Muscle of leg (tissue), 16 donors: Measurements from ENCODE around the gene TAS2R19. TPM values are rescaled to one million over a fixed set of nuclear protein-coding genes. Genes with fewer than 3 reads are reported as not detected.
A peak's percentile ranks its signal among the peaks of the same experiment; 100 is the strongest.
"Not testable (repeated sequence)": the region's sequence is repeated elsewhere in the genome, so short reads cannot be mapped to it uniquely, and the experiment has no call there.

Experiments used
- DNase-seq: peaks from one replicate; pipeline ENCODE4 v3.0.0; 2013
- H3K27ac ChIP-seq: one replicate; pipeline ENCODE4 v1.5.1; 2013; ENCODE audit warnings: mild to moderate bottlenecking, low read length, control low read depth
- H3K27me3 ChIP-seq: one replicate; pipeline ENCODE4 v1.6.1; 2013; ENCODE audit warnings: low read length; ENCODE audit not compliant: control insufficient read depth, insufficient read depth
- H3K36me3 ChIP-seq: one replicate; pipeline ENCODE4 v1.6.1; 2013; ENCODE audit warnings: low read length; ENCODE audit not compliant: control insufficient read depth, insufficient read depth
- H3K4me1 ChIP-seq: one replicate; pipeline ENCODE4 v1.6.1; 2013; ENCODE audit warnings: low read length; ENCODE audit not compliant: control insufficient read depth, insufficient read depth
- H3K4me3 ChIP-seq: one replicate; pipeline ENCODE4 v1.5.1; 2013; ENCODE audit warnings: low read length, control low read depth
- H3K9me3 ChIP-seq: replicated peaks from 2 replicates; pipeline ENCODE4 v1.6.1; 2013; ENCODE audit warnings: low read depth, low read length; ENCODE audit not compliant: control insufficient read depth
- WGBS: methylation state at CpG from one replicate; pipeline ENCODE4 v1.1.5; 2013; ENCODE audit warnings: missing lambda C conversion rate; ENCODE audit not compliant: insufficient coverage; 5-methylcytosine and 5-hydroxymethylcytosine counted together
- long read RNA-seq, 11 donors: transcript quantifications; one replicate each; lab custom pipeline, GENCODE V29; 2026
- polyA plus RNA-seq, 8 donors: library from polyadenylated mRNA; unstranded; fragments of 120-200 nt; gene quantifications; one replicate each; pipeline versions ENCODE4 v1.2.1 to v1.2.3, GENCODE V29; 2013; ENCODE audit warnings: inconsistent platforms in 1 of 8, low replicate concordance in 1 of 8; ENCODE audit not compliant: insufficient read length in 8 of 8, insufficient read depth in 1 of 8
- total RNA-seq: library from RNA; stranded (reverse); fragments of 120-200 nt; gene quantifications from one replicate; pipeline ENCODE4 v1.2.4, GENCODE V29; 2013

TAS2R19 gene, protein sequence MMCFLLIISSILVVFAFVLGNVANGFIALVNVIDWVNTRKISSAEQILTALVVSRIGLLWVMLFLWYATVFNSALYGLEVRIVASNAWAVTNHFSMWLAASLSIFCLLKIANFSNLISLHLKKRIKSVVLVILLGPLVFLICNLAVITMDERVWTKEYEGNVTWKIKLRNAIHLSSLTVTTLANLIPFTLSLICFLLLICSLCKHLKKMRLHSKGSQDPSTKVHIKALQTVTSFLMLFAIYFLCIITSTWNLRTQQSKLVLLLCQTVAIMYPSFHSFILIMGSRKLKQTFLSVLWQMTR
- total RNA-seq (3.6 TPM), polyA plus RNA-seq (1 to 10 TPM in 6 of 8 donors, under 1 TPM in 2; 0.58 to 1.9 (median 1.2) TPM)
- long read RNA-seq, donor 1, result 0 reads
- long read RNA-seq, donor 2, result 0 reads
- long read RNA-seq, donor 3, result 0 reads
- long read RNA-seq, donor 4, result 0 reads
- long read RNA-seq, donor 5, partial matches to known transcripts, result 0 of 1 reads
- long read RNA-seq, donor 5, other reads (novel, unspliced or antisense), result 0 of 1 reads
- long read RNA-seq, donor 6, result 0 reads
- long read RNA-seq, donor 7, result 0 reads
- long read RNA-seq, donor 8, result 0 reads
- long read RNA-seq, donor 9, result 0 reads
- long read RNA-seq, donor 10, result 0 reads
- long read RNA-seq, donor 11, partial matches to known transcripts, result 0 of 2 reads
- long read RNA-seq, donor 11, other reads (novel, unspliced or antisense), result 0 of 2 reads

DNA sequence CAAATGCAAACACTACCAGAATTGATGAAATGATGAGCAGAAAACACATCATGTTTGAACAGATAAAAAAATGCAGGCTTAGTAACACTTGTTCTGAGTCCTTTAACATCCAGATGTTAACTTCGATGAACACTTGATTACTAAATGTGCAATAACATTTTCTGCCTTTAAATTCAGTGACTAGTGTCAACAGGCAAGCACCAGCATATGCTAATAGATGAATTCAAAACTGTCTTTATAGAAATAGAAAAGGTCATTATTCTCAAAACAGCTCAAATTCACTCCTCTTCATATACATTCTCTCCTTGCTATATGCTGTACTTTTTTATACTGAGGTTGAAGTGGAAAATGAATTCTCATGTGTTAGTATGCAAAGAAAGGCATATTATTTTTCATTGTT, at the start of gene TAS2R19:
TSS of gene TAS2R19 (minus strand) at position 101 of the 400 bp plus-strand sequence. CDS start at position 52, 49 bp downstream.
- no peaks in the 10 kb centered on the region for H3K27me3 ChIP-seq
- no CpG with 5 or more reads among the region's 1 CpG for WGBS
- no peaks in the 10 kb centered on the region for H3K4me1 ChIP-seq
- H3K4me3 ChIP-seq, result no peak within 1 kb of the TSS
- DNase-seq, result no peak
- peaks cover 2% of the 10 kb centered on the region for H3K36me3 ChIP-seq
- no peak within 1 kb of the TSS for H3K27ac ChIP-seq
- peaks cover 2% of the 10 kb centered on the region for H3K9me3 ChIP-seq

DNA sequence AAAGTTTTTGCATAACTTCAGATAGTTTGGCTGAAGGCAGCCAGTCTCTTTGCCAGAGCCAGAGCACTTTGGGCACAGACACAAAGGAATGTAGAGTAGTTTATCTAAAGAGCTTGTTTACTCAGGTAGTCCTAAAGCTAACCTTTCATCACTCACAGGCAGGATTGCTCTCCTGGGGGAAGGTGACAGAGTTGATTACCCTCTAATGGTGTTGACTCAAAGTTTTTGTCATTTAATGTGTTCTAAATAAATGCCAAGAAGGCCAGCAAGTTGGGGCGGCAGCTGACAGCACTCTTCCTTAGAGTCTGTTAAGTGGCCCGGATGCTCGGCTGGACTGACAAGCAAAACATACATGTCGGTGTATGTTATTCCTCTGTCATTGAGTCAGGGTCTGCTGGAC, 49.0 kb upstream of the TAS2R19 start:
- no peak overlapping the region for H3K4me3 ChIP-seq
- no peaks in the 10 kb centered on the region for H3K4me1 ChIP-seq
- H3K27me3 ChIP-seq, result no peaks in the 10 kb centered on the region
- H3K27ac ChIP-seq, result no peak overlapping the region
- WGBS, result 50% methylated on average over 2 of the region's 4 CpGs
- peaks cover 6% of the 10 kb centered on the region for H3K36me3 ChIP-seq
- H3K9me3 ChIP-seq, result no peaks in the 10 kb centered on the region
- DNase-seq, result no peak

DNA sequence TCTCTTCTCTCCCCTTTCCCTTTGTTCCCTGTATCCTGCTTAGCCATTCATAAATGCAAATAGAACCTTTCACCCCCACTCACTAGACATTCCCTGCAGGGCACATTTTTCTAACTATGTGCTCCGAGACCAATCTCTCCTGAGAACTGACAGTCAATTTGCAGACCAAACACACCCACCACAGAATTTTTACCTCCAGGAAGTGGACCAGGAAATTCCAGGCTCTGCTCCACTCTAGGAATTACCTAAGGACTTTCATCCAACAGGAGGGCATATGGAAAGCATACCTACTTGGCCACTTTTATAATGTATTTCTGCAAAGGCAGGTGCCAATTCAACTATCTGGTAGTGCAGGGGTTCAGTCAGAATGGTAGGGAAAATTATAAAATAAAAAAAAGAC, 48.6 kb upstream of the TAS2R19 start:
- H3K36me3 ChIP-seq, result peaks cover 6% of the 10 kb centered on the region
- no CpG with 5 or more reads among the region's 1 CpG for WGBS
- no peak overlapping the region for H3K4me3 ChIP-seq
- DNase-seq, result no peak
- no peaks in the 10 kb centered on the region for H3K9me3 ChIP-seq
- no peaks in the 10 kb centered on the region for H3K27me3 ChIP-seq
- no peaks in the 10 kb centered on the region for H3K4me1 ChIP-seq
- no peak overlapping the region for H3K27ac ChIP-seq

DNA sequence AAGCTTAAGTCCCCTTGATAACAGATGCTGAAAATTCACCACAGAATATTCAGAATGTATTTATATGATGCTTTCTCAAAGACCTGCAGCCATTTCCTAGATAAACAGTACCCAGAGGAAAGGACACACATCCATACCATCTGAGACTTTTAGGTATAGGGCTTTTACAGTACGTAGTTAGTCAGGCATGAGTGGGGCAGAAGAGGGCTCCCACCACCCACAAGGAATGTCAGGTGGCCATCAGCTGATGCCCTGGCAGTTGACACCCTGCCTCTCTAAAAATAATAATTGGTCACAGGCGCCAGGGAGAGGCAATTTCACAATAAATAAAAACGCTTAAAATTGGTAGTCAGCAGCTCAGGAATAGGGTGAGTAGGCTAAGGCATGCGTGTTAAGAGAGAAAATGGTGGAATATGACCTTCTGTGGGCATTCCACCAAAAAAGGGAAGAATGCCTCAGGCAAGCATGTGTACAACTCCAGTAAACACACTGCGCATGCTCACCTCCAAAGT, 47.5 kb upstream of the TAS2R19 start:
- WGBS, result 100% methylated on average over 1 of the region's 5 CpGs
- Histone ChIP-seq H3K9me3 (no peaks in the 10 kb centered on the region), H3K4me1 (no peaks in the 10 kb centered on the region), H3K27ac (no peak overlapping the region), H3K36me3 (peaks cover 6% of the 10 kb centered on the region), H3K4me3 (no peak overlapping the region), H3K27me3 (no peaks in the 10 kb centered on the region)
- DNase-seq, result no peak

DNA sequence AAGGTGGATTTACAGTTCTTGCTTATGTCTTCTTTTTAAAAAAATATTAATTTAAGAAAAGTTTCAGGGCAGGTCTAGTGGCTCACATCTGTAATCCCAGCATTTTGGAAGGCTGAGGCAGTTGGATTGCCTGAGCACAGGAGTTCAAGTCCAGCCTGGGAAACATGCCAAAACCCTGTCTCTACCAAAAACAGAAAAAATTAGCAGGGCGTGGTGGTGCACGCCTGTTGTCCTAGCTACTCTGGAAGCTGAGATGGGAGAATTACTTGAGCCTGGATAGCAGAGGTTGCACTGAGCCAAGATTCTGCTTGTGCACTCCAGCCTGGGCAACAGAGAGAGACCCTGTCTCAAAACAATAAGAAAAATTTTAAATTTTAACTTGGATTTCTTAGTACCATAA, 45.1 kb upstream of the TAS2R19 start:
- Histone ChIP-seq H3K36me3 (peaks cover 3% of the 10 kb centered on the region), H3K27ac (no peak overlapping the region), H3K27me3 (no peaks in the 10 kb centered on the region), H3K4me1 (no peaks in the 10 kb centered on the region), H3K9me3 (no peaks in the 10 kb centered on the region), H3K4me3 (no peak overlapping the region)
- no CpG with 5 or more reads among the region's 2 CpGs for WGBS
- peak; percentile 76 for DNase-seq

DNA sequence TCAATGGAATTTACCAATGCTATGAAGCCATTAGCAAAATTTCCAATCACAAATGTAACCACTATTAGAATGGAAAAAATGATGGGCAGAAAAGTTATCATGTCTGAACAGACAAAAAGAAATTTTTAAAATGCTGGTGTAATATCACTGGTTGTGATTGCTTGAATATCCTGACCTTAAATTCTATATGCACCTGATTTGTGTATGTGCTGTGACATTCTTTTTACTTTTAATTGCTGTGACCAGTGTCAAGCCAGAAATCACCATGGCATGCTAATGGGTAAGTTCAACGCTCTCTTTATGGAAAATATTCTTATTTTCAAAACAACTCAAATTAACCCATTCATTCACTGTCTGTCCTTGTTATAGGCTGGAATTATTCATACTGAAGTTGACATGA, 39.8 kb upstream of the TAS2R19 start, which contains the start of gene TAS2R46:
TSS of gene TAS2R46 (minus strand) at position 101 of the 400 bp plus-strand sequence. CDS start at position 101, 0 bp downstream.
- WGBS, result no CpG with 5 or more reads among the region's 1 CpG

DNA sequence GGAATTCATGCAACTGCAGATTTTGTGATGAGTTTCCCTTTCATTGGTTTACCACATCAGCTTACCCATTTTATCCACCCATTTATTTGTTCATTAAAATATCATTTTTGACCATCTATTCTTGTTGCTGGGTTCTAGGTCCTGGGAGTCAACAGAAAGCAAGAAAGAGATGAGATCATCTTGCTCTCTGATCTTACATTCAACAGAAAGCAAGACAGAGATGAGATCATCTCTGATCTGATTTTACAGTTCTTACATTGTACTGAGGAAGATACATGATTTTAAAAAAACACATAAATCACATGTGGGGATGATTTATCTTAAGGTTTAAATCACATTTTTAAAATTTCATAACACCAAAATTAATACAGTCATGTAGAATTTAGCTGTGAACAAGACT, 37.4 kb upstream of the TAS2R19 start:
- H3K27ac ChIP-seq, result no peak overlapping the region
- H3K27me3 ChIP-seq, result no peaks in the 10 kb centered on the region
- H3K9me3 ChIP-seq, result no peaks in the 10 kb centered on the region
- no peaks in the 10 kb centered on the region for H3K36me3 ChIP-seq
- H3K4me1 ChIP-seq, result no peaks in the 10 kb centered on the region
- DNase-seq, result no peak
- H3K4me3 ChIP-seq, result no peak overlapping the region

More for the DNA sequence above, 39.8 kb upstream of the TAS2R19 start, which contains the start of gene TAS2R46:
- not testable (repeated sequence) for DNase-seq, H3K27ac ChIP-seq, H3K9me3 ChIP-seq, H3K27me3 ChIP-seq, H3K36me3 ChIP-seq, H3K4me1 ChIP-seq, H3K4me3 ChIP-seq

DNA sequence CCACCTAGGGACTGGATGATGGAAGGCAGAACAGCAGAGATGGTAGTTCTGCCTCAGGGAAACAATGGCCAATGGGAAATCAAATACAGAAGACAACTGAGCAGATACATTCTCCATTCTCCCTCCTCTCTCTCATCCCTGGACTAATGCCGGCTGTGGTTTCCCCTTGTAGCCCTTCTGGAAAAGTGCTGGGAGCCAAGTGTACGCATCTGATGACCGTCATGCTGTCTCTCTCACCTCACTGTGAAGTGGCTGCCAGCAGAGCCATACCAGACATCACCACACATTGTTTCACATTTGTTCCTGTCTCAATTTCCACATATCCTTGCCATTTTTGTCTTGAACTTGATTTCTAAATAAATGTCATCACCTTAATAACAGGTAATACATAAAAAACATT, 36.6 kb upstream of the TAS2R19 start:
- Histone ChIP-seq H3K36me3 (no peaks in the 10 kb centered on the region), H3K4me1 (no peaks in the 10 kb centered on the region), H3K27ac (no peak overlapping the region), H3K27me3 (no peaks in the 10 kb centered on the region), H3K9me3 (no peaks in the 10 kb centered on the region), H3K4me3 (no peak overlapping the region)
- WGBS, result 83% methylated on average over 3 of the region's 3 CpGs
- DNase-seq, result no peak

DNA sequence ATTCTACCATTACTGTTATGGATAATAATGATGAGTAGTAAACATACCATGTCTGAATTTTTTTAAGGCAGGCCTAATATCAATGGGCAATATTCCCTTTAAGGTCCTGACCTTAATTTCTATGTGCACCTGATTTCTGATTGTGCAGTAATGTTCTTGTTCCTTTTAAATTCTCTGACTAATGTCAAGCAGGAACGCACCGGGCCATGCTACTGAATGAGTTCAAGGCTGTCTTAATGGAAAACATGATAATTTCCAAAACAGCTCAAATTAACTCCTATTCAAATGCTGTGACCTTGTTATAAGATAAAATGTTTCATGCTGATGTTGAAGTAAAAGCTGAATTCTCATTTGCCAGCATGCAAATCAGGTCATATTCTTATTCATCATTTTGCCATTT, 32.9 kb upstream of the TAS2R19 start:
- no peaks in the 10 kb centered on the region for H3K4me1 ChIP-seq
- no peaks in the 10 kb centered on the region for H3K27me3 ChIP-seq
- no CpG with 5 or more reads among the region's 2 CpGs for WGBS
- H3K27ac ChIP-seq, result no peak overlapping the region
- DNase-seq, result no peak
- no peaks in the 10 kb centered on the region for H3K36me3 ChIP-seq
- no peak overlapping the region for H3K4me3 ChIP-seq
- H3K9me3 ChIP-seq, result peaks cover 3% of the 10 kb centered on the region

DNA sequence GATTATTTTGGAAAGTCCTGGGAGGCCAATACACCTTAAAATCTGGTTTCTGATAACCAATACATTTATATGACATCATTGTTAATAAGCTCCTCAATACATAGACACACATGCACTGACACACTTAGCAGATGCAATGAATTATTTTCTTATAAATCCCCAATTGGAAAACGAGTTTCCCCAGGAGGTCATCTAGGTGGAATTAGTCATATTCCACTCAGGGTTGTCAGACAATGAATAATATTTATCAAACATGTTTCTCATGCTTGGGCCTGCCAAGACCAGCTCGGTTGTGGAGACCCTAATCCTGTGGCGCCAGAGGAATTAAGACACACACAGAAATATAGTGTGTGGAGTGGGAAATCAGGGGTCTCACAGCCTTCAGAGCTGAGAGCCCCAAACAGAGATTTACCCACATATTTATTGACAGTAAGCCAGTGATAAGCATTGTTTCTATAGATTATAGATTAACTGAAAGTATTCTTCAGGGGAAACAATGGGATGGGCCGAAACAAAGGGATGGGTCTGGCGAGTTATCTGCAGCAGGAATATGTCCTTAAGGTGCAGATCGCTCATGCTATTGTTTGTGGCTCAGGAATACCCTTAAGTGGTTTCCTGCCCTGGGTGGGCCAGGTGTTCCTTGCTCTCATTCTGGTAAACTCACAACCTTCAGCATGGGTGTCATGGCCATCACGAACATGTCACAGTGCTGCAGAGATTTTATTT, 27.5 kb upstream of the TAS2R19 start:
- not testable (repeated sequence) for H3K27ac ChIP-seq, H3K4me3 ChIP-seq, H3K4me1 ChIP-seq, H3K27me3 ChIP-seq, DNase-seq, H3K36me3 ChIP-seq, H3K9me3 ChIP-seq
- 94% methylated on average over 3 of the region's 7 CpGs for whole genome bisulfite sequencing
